Measurements from ENCODE around the gene ANKFN1.

GRCh38 chr17:56222255-56222654, 69.0 kb downstream of the ANKFN1 start:
- TF ChIP-seq CTCF (IDR thresholded peaks at IDR 0.05; ENCODE audit: low read depth, low read length, poor library complexity, severe bottlenecking) (no peak), EZH2phosphoT487 (IDR thresholded peaks at IDR 0.05; ENCODE audit: borderline replicate concordance, low read length) (no peak)

All from DOHH2 (cell line).